HS-27A (cell line): ENCODE measurements around the gene UBAP1.
"Not testable (repeated sequence)": the region's sequence is repeated elsewhere in the genome, so short reads cannot be mapped to it uniquely, and the experiment has no call there.

Source experiments
- DNase-seq: peaks from one replicate; pipeline ENCODE4 v3.0.0-alpha.2; 2012; ENCODE audit warnings: low read depth, missing footprints

UBAP1 gene

DNA sequence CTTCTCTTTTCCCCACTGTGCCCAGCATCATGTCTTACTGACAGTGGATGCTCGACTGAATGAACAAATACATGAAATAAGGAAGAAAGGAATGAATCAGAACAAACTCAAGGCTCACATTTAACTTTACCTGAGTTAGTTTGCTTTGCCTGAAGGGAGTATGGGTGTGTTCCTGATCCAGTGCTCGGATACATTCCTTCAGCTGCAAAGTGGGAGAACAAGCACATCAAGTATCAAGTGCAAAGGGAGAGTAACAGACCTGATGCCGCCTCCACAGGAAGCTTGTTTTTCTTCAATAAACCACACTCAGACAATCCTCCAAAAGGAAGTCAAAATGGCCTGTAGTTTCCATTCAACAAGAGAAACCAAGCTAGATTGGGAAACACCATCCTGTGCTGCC lies 84.1 kb downstream of the UBAP1 start:
- DNase-seq = no peak

DNA sequence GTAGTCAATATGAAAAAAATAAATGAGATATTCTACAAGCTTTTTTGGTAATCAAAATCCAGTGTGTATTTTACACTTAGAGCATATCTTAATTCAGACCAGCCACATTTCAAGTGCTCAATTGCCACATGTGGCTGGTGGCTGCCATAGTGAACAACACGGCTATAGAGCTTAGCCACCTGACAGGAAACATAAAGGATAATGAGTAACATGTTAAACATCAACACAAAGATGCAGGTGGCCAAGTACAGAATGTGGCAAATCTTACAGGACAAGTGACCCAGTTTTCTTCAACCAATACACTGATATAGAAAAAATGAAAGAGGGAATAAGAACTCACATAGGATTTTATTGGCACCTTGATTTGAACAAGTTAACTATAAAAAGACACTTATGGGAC lies 88.8 kb downstream of the UBAP1 start:
- DNase-seq = no peak

DNA sequence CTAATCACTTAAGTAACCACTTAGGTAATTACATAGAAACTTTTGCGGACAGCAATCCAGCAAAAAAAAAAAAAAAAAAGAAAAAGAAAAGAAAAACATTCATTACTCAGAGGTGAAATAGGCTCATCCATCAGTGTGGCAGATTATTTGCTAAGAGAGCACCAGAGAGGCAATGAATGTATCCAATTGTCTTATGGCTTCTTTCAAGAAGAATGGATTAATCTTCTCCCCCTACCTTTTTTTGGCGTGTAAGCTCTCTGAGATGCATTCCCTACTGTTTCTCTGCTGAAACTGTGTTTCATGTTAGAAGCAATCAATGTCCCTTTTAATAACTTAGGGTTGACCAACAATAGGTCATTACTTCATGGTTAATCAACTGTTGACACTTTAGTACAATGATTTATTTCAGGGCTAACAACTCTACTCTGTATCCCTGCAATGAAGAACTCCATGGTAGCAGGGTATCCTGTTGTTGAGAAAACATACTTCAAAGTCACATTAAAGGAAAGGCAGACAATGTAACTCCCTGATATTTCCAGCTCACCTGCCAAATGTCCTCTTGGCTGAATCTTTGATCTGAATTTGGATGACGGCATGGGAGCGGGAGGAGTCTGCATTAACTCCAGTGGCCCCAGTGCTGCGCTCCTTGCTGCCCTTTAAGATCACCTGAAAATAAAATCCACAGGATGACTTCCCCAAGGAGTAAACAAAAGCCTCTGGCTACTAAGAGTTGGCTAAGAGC lies 92.6 kb downstream of the UBAP1 start:
- no peak for DNase-seq

DNA sequence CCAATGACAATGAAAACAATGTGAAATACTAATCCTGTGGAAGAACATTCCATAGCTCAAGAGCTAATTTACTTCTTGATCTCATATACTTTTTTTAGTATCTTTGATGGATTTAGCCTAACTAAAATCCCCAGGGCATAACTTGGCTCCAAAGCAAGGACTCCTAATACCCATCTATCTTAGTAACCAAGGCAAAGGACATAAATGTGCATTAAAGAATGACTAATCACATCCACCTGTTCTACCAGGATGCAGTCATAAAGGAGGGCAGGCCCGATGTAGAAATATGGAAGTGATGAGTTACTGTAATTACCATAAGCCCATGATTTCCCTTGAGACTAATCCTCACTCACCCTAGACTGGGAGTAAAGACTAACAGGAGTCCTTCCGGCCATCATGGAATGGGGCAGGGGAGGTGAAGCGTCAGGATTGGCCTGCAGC lies 93.3 kb downstream of the UBAP1 start:
- no peak for DNase-seq

DNA sequence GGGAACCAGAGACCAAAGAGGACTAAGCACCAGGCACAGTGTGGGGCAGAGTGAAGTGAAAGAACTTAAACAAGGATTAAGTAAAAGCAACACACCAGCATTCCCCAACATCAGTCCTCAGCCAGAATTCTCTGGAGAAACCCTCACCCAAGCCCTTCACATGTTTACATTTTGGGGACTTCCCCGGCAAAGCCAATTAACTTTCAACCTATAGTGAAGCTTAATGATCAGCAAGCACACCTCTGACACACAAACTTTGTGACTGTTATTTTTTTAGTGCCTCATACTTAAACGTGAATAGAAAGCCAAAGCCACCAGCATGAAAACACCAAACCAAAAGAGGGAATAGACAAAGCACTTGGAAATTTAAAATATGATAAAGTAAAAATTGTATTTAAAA lies 94.7 kb downstream of the UBAP1 start:
- DNase-seq = not testable (repeated sequence)

DNA sequence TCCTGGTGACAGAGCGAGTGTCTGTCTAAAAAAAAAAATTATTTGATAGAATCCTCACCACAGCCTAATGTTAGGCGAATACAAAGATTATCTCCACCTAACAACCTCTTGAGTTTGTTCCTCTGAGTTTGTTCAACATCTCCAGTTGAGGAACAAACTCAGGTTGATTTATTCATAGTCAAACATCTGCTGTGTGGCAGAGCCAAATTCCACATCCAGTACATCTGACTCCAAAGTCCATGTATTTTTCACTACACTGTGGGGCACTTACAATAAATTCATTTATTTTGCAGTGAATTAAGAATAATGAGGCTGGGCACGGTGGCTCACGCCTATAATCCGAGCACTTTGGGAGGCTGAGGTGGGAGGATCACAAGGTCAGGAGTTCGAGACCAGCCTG lies 97.0 kb downstream of the UBAP1 start:
- no peak for DNase-seq

DNA sequence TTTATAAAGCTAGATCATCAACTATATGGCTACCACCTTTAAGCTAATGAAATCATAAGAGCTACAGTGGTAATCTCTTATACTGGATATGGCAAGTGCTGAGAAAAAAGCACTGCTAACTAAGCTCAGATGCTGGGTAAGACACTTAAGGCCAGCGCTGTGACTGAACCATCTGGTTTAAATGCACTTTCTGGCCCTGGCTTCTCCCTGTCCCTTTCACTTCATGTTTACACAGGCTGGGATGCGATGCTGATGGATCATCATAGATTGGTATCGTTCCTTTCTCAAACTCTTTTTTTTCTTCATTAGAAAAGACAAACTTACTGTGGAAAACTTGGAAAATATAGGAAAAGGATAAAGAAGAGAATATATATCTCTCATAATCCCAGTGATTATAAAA lies 97.9 kb downstream of the UBAP1 start:
- no peak for DNase-seq

DNA sequence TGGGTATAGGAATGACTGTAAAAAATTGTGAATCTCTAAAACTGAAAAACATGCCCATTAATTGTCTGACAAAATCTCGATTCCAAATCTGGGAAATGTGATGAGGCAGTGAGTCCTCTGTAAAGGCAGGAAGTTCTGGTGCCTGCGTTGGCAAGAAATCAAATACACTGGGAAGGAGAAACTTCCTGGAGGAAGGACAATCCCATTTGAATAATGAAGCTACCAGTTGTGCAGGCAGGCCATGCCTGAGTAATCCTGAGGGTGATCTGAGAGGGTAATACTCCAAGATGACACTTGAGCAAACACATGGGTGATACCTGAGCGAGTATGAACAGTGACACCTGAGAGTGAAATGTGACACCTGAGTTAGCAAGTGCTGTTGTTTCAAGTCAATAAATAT lies 100.6 kb downstream of the UBAP1 start:
- no peak for DNase-seq

DNA sequence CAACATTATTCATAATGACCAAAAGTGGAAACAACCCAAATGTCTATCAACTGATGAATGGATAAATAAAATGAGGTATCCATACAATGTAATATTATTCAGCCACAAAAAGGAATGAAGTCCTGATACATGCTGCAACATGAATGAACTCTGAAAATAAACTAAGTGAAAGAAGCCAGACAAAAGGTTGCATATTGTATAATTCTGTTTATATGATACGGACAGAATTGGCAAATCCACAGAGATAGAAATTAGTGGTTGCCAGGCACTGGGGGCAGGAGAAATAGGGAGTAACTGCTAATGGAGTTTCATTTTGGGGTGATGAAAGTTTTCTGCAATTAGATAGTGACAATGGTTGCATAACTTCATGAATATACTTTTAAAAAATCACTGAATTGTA lies 103.3 kb downstream of the UBAP1 start:
- DNase-seq = no peak

DNA sequence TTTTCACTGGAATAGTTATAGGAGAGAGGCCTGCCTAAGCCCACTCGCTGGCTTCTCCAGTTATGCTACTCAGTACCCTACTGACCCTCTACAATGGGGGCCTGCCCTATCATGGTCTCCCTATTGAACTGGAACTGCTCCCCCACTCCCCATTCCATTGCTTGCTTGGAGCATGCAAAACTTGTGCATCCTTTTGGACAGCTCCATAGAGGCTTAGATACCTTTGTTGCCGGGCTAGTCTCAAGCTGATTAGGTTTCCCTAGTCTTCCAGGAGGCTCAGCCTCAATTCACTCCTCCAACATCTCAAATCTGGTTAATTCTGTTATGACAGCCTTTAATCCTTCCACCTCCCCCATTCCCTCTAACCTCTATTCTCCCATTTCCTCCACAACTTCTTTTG lies 110.3 kb downstream of the UBAP1 start:
- DNase-seq = no peak

DNA sequence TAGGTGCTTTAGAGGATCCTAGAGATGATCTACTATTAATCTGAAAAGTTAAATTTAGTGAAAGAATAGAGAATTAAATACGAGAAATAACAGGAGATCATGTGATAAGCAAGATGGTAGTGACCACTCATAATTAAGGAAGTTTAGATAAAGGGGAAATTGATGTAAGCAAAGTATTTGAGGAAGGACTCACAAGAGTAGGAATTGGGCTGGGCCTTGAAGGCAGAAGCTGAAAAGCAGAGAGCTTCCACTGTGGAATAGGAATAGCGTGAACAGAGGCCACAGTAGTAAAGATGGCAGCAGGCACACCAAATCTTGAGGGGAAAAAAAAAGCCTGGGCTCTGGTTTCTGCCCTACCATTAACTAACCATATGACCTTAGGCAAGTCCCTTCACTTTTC lies 112.2 kb downstream of the UBAP1 start:
- no peak for DNase-seq

DNA sequence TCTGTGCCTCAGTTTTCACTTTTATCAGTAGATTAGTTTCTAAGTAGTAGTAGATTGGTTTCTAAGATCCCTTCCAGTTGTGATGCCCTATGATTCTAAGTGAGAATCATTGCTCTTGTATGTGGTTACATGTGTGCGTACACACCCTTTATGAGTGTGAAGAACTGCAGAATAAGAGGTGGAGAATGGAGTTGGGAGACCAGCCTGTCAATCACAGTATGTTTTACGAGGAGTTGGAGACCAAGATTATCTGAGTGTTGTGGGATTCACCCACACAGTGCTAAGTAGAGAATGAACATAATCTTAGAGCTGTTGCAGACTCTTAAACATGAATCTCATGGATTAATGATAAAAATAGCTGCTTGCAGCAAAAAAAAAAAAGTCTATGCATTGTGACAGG lies 112.6 kb downstream of the UBAP1 start:
- DNase-seq = no peak

DNA sequence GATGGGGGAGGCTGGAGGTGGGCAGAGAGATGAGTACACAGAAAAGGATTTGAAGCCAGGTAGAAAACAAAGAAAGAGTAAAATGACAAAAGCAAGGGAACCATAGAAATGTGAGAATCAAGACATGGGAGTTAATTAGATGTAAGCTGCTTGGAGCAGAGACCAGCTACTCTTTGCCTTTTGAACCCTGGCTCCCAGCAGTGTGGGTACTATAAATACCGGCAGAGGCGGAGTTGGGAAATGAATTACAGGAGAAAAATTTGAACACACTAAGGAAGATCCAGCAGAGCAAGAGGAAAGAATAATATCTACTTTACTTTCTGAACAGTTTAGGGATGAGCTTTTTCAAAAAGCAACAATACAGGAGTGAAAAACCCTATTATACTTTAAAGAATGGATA lies 113.7 kb downstream of the UBAP1 start:
- no peak for DNase-seq

DNA sequence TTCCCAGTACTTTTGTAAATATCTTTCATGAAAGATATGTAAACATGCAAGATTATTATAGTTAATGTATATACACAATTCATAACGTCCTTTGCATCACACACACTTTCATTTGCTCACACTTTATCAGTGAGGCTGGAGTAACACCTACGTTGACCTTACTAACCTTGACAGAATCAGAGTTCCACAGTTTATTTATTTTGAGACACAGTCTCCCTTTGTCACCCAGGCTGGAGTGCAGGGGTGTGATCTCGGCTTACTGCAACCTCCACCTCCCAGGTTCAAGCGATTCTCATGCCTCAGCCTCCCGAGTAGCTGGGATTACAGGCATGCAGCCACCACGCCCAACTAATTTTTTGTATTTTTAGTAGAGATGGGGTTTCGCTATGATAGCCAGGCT lies 122.2 kb downstream of the UBAP1 start:
- DNase-seq = not testable (repeated sequence)
